Measurements from ENCODE around the gene SEC61G.

The SEC61G gene

GRCh38 chr7:54719974-54720373 is 39.0 kb downstream of the SEC61G start:
- Histone ChIP-seq H3K9me2 (replicated peaks; ENCODE audit: control insufficient read depth, low read length) (no peaks in the 10 kb centered on the region), H3K4me3 (ENCODE audit: low read length) (no peak overlapping the region), H4K20me1 (ENCODE audit: control insufficient read depth, insufficient read depth, low read depth, low read length) (no peaks in the 10 kb centered on the region), H3F3A (ENCODE audit: control insufficient read depth, insufficient read depth) (no peaks in the 10 kb centered on the region), H3K9me3 (ENCODE audit: control insufficient read depth, insufficient read depth, low read length) (no peaks in the 10 kb centered on the region), H3K79me2 (ENCODE audit: control insufficient read depth, low read length) (no peaks in the 10 kb centered on the region), H3K27ac (ENCODE audit: low read depth, low read length) (no peak overlapping the region), H3K27me3 (ENCODE audit: control insufficient read depth, low read length) (no peaks in the 10 kb centered on the region), H3K36me3 (ENCODE audit: control insufficient read depth, low read length) (no peaks in the 10 kb centered on the region), H3K4me2 (ENCODE audit: low read length) (no peak overlapping the region), H3K4me1 (ENCODE audit: control insufficient read depth, low read length) (no peaks in the 10 kb centered on the region)
- TF ChIP-seq CTCF (IDR thresholded peaks at IDR 0.05; ENCODE audit: low read depth, low read length, poor library complexity, severe bottlenecking) (no peak), EZH2phosphoT487 (IDR thresholded peaks at IDR 0.05; ENCODE audit: borderline replicate concordance, low read length) (no peak)

- no peaks in the 10 kb centered on the region for H3K4me1 ChIP-seq (ENCODE audit: control insufficient read depth, low read length)
- no peaks in the 10 kb centered on the region for H3K9me3 ChIP-seq (ENCODE audit: control insufficient read depth, insufficient read depth, low read length)
- no peaks in the 10 kb centered on the region for H3K27me3 ChIP-seq (ENCODE audit: control insufficient read depth, low read length)
- no peak overlapping the region for H3K4me3 ChIP-seq (ENCODE audit: low read length)
- TF ChIP-seq EZH2phosphoT487 (IDR thresholded peaks at IDR 0.05; ENCODE audit: borderline replicate concordance, low read length) (no peak), CTCF (IDR thresholded peaks at IDR 0.05; ENCODE audit: low read depth, low read length, poor library complexity, severe bottlenecking) (no peak)
- no peaks in the 10 kb centered on the region for H3K79me2 ChIP-seq (ENCODE audit: control insufficient read depth, low read length)
- no peaks in the 10 kb centered on the region for H3F3A ChIP-seq (ENCODE audit: control insufficient read depth, insufficient read depth)
- H3K9me2 ChIP-seq (replicated peaks; ENCODE audit: control insufficient read depth, low read length) = no peaks in the 10 kb centered on the region
- H3K4me2 ChIP-seq (ENCODE audit: low read length) = no peak overlapping the region
- H3K27ac ChIP-seq (ENCODE audit: low read depth, low read length) = no peak overlapping the region
- no peaks in the 10 kb centered on the region for H4K20me1 ChIP-seq (ENCODE audit: control insufficient read depth, insufficient read depth, low read depth, low read length)
- H3K36me3 ChIP-seq (ENCODE audit: control insufficient read depth, low read length) = no peaks in the 10 kb centered on the region
These were observed 39.6 kb downstream of the SEC61G start for GRCh38 chr7:54719425-54719824.

- H3K9me2 ChIP-seq (replicated peaks; ENCODE audit: control insufficient read depth, low read length) = no peaks in the 10 kb centered on the region; the same call in 1 of the 2 replicates
- H3K9me3 ChIP-seq (ENCODE audit: control insufficient read depth, insufficient read depth, low read length) = no peaks in the 10 kb centered on the region
- no peaks in the 10 kb centered on the region for H3K4me1 ChIP-seq (ENCODE audit: control insufficient read depth, low read length)
- no peaks in the 10 kb centered on the region for H4K20me1 ChIP-seq (ENCODE audit: control insufficient read depth, insufficient read depth, low read depth, low read length)
- H3K27me3 ChIP-seq (ENCODE audit: control insufficient read depth, low read length) = no peaks in the 10 kb centered on the region
- no peak overlapping the region for H3K4me3 ChIP-seq (ENCODE audit: low read length)
- H3F3A ChIP-seq (ENCODE audit: control insufficient read depth, insufficient read depth) = no peaks in the 10 kb centered on the region
- TF ChIP-seq EZH2phosphoT487 (IDR thresholded peaks at IDR 0.05; ENCODE audit: borderline replicate concordance, low read length) = no peak
- no peak for TF ChIP-seq CTCF (IDR thresholded peaks at IDR 0.05; ENCODE audit: low read depth, low read length, poor library complexity, severe bottlenecking)
- H3K27ac ChIP-seq (ENCODE audit: low read depth, low read length) = no peak overlapping the region
- no peaks in the 10 kb centered on the region for H3K36me3 ChIP-seq (ENCODE audit: control insufficient read depth, low read length)
- no peak overlapping the region for H3K4me2 ChIP-seq (ENCODE audit: low read length)
- H3K79me2 ChIP-seq (ENCODE audit: control insufficient read depth, low read length) = no peaks in the 10 kb centered on the region
These were observed 46.2 kb downstream of the SEC61G start for GRCh38 chr7:54712820-54713219.

Data from DOHH2 (cell line).